Kidney epithelial cell (primary cell): ENCODE measurements around the gene SMAD4. TPM values are rescaled to one million over a fixed set of nuclear protein-coding genes. Genes with fewer than 3 reads are reported as not detected.

Experiments
- DNase-seq: peaks from one replicate; pipeline ENCODE4 v3.0.0-alpha.2; 2010; ENCODE audit warnings: low read depth
- H3K27me3 ChIP-seq: 2 replicates; pipeline ENCODE4 v1.6.0; 2011; ENCODE audit warnings: low read length; ENCODE audit not compliant: control insufficient read depth, insufficient read depth
- H3K36me3 ChIP-seq: 2 replicates; pipeline ENCODE4 v1.5.1; 2011; ENCODE audit warnings: low read length; ENCODE audit not compliant: control insufficient read depth, insufficient read depth
- H3K4me3 ChIP-seq: 2 replicates; pipeline ENCODE4 v1.5.1; 2011; ENCODE audit warnings: low read depth, mild to moderate bottlenecking, control low read depth, low read length
- total RNA-seq: library from RNA; depleted of rRNA; stranded (reverse); fragments of >200 nt; gene quantifications from 2 replicates; pipeline ENCODE4 v1.2.3, GENCODE V29; 2015
- TF ChIP-seq, protein P1 (sequence below): IDR thresholded peaks from 2 replicates; pipeline ENCODE4 v1.5.1; 2011; ENCODE audit warnings: mild to moderate bottlenecking, moderate library complexity, low read length, control low read depth, inconsistent platforms; ENCODE audit not compliant: insufficient read depth, poor library complexity, severe bottlenecking

The SMAD4 gene
- total RNA-seq, 1 donor from 2014 or later, result 130 TPM

DNA sequence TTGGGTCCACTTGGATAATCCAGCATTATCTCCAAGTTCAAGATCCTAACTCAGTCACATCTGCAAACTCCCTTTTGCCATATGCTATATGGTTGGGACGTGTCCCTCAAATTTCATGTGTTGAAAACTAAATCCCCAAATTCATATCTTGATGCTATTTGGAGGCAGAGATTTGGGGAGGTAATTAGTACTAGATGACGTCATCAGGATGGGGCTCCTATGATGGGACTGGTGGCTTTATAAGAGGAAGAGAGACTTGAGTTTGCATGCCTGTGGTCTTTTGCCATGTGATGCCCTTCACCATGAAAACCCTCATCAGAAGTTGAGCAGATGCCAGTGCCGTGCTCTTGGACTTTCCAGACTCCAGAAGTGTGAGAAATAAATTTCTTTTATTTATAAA lies 16.8 kb upstream of the SMAD4 start:
- no peak for DNase-seq
- Histone ChIP-seq H3K27me3 (no peaks in the 10 kb centered on the region), H3K4me3 (no peak overlapping the region), H3K36me3 (no peaks in the 10 kb centered on the region)
- TF ChIP-seq, protein P1, sequence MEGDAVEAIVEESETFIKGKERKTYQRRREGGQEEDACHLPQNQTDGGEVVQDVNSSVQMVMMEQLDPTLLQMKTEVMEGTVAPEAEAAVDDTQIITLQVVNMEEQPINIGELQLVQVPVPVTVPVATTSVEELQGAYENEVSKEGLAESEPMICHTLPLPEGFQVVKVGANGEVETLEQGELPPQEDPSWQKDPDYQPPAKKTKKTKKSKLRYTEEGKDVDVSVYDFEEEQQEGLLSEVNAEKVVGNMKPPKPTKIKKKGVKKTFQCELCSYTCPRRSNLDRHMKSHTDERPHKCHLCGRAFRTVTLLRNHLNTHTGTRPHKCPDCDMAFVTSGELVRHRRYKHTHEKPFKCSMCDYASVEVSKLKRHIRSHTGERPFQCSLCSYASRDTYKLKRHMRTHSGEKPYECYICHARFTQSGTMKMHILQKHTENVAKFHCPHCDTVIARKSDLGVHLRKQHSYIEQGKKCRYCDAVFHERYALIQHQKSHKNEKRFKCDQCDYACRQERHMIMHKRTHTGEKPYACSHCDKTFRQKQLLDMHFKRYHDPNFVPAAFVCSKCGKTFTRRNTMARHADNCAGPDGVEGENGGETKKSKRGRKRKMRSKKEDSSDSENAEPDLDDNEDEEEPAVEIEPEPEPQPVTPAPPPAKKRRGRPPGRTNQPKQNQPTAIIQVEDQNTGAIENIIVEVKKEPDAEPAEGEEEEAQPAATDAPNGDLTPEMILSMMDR, result no peak

DNA sequence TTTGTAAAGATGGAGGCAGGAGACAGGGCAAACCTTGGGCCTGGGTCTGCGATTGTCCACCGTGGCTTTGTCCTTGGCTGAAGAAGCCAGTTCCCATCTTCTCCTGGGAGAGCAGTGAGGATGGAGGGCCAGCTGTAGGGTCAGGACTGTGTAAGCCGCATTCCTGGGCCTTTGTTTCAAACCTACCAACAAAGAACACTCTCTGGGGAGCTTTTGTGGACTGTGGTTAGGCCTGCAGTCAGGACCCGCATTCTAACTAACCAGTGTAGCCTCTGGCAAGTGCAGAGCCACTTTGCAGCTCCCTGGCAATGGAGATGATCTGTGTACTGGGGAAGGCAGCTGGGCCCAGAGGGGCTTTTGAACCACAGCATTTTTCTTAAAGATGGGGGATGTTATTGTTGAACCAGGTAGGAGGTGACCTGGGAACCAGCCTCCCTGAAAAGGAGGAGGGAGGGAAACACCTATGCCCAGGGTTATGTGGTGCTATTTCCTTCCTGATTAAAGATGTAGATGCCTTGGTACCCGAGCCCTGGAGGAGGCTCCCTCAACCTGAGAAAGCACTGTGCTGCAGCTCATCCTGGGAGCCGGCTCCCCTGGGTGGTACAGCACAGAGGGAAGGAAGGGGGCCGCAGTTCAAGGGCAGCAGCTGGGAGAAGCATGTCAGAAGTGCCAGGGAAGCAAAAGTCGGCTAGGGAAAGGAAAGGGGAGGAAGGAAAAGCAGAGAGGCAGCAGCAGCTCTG lies 12.7 kb upstream of the SMAD4 start:
- DNase-seq, result no peak
- TF ChIP-seq, protein P1, result no peak
- Histone ChIP-seq H3K36me3 (no peaks in the 10 kb centered on the region), H3K4me3 (no peak overlapping the region), H3K27me3 (no peaks in the 10 kb centered on the region)

DNA sequence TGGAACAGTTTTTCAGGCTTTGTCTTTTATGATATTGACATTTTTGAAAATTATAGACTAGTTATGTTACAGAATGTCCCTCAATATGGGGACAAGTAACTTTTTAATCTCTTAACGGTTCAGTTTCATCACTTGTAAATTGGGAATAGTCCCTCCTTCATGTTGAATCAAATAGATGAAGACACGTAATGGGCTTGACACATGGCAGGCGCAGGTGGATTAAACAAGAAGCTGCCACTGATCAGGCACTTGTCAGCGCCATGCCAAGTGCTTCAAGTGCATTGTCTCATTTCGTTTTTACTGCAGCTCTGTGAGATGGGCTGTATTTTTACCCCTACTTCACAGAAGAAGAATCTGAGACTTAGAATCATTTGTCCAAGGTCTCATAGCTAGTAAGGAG lies 9.5 kb upstream of the SMAD4 start:
- Histone ChIP-seq H3K27me3 (no peaks in the 10 kb centered on the region), H3K4me3 (no peak overlapping the region), H3K36me3 (no peaks in the 10 kb centered on the region)
- DNase-seq, result no peak
- TF ChIP-seq, protein P1, result no peak

DNA sequence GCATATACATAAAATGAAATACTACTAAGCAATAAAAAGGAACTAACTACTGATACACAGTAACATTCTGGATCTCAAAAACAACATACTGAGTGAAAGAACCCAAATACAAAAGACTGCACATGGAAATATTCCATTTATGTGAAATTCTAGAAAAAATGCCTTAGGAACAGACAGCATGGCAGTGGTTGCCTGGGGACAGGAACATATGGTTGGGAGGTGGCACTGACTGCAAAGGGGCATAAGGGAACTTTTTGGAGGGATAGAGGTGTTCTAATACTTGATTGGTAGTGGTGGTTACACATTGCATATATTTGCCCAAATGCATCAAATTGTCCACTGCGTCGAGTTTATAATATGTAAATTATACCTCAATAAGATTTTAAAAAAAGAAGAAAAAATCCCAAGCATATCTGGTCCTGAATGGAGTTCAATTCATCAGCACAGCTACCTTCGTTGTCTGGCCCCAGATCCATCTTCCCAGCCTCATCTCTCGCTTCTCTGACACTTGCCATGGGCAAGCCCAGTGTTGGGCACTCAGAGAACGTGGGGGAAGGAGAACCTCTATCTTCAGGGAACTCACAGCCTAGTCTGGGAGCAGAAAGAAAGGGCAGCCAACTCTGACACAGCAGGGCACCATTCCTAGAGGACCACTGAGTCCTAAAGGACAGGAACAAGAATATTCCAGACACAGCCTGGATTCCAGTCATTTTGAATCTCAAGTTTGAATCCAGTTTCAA lies 8.6 kb upstream of the SMAD4 start:
- TF ChIP-seq, protein P1, result no peak

DNA sequence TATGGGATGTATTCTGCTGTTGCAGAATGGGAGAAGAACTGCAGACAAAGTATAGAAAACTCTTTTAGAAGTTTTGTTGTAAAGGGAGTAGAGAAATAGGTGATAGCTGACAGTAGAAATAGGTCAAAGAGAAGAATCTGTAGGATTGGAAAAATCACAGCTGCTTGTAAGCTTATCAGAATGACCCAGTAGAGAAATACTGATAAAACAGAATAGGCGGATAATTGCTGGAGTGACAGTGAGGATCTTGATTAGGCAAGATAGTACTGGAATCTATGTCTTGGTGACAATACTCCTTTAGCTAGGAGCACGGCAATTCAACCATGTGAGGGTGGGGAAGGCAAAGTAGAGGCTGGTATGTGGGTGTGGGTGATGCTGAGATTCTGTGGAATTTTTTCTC lies 4.5 kb upstream of the SMAD4 start:
- TF ChIP-seq, protein P1, result no peak
- Histone ChIP-seq H3K36me3 (no peaks in the 10 kb centered on the region), H3K27me3 (no peaks in the 10 kb centered on the region), H3K4me3 (no peak overlapping the region)
- DNase-seq, result no peak

More for the DNA sequence above, 8.6 kb upstream of the SMAD4 start:
- DNase-seq, result no peak
- Histone ChIP-seq H3K4me3 (no peak overlapping the region), H3K27me3 (no peaks in the 10 kb centered on the region), H3K36me3 (no peaks in the 10 kb centered on the region)
